ENCODE measurements around the gene EIF2S2.

- TF ChIP-seq CTCF (IDR thresholded peaks at IDR 0.05) (no peak), POLR2A (IDR thresholded peaks at IDR 0.05) (no peak)
Observed at GRCh38 chr20:34078540-34078939, 33.5 kb downstream of the EIF2S2 start.
